ENCODE data around the gene EXOC5.

The EXOC5 gene

DNA sequence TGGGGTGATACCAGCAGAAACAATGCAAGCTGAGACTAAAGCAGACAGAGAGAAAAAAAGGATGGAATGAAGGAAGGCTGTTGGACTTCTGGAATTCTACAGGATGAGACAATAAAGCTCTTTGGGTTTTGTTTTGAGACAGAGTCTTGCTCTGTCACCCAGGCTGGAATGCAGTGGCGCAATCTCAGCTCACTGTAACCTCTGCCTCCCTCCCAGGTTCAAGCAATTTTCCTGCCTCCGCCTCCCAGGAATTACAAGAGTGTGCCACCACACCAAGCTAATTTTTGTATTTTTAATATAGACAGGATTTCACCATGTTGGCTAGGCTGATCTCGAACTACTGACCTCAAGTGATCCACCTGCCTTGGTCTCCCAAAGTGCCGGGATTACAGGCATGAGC is 115.4 kb downstream of the EXOC5 start:
- no peak for DNase-seq

Measured in right hindlimb (tissue), 1 donor.